Measurements from ENCODE around the gene CCIN. TPM values are rescaled to one million over a fixed set of nuclear protein-coding genes. Genes with fewer than 3 reads are reported as not detected.

The CCIN gene
- total RNA-seq = under 1 TPM in 3 of 4 donors, not detected in 1; 0.34 to 0.49 (median 0.38) TPM

DNA sequence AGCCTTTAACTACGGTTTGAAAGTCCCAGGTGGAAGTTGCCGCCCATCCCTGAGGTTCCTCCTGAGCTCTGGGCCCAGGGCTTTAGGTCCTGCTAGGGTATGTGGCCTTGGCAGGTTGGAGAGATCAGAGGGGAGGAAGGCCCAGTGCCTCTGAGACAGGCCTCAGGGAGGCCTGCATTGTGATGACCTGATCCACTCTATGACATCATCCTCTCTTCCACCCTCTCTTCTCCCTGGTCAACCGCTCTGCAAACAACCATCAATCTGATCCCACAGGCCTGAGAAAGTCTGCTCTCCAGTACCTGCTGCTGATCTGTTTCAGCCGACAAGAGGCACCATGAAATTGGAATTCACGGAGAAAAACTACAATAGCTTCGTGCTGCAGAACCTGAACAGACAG is at the start of gene CCIN:
TSS of gene CCIN (plus strand) at position 223 of the 400 bp plus-strand sequence. CDS start at position 338, 115 bp downstream.
- TF ChIP-seq, protein P1, sequence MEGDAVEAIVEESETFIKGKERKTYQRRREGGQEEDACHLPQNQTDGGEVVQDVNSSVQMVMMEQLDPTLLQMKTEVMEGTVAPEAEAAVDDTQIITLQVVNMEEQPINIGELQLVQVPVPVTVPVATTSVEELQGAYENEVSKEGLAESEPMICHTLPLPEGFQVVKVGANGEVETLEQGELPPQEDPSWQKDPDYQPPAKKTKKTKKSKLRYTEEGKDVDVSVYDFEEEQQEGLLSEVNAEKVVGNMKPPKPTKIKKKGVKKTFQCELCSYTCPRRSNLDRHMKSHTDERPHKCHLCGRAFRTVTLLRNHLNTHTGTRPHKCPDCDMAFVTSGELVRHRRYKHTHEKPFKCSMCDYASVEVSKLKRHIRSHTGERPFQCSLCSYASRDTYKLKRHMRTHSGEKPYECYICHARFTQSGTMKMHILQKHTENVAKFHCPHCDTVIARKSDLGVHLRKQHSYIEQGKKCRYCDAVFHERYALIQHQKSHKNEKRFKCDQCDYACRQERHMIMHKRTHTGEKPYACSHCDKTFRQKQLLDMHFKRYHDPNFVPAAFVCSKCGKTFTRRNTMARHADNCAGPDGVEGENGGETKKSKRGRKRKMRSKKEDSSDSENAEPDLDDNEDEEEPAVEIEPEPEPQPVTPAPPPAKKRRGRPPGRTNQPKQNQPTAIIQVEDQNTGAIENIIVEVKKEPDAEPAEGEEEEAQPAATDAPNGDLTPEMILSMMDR (IDR thresholded peaks at IDR 0.05; ENCODE audit: low read depth) = no peak

DNA sequence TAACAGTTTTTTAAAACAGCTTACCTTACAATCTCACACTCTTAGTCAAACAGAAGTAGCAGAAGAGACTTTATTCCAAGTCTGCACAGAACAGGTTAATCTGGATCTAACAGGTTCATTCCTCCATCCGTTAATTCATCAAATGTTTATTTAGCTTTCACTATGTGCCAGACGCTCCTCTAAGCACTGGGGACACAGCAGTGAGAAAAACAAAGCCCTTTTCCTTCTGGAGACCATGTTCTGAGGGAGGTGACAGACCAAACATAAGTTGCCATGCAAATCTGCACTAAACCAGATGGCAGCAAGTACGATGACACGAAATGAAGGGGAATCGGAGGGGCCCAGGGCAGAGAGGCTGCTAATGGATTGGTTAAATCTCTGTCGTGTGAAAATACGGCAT is 49.7 kb upstream of the CCIN start:
- TF ChIP-seq, protein P1 (IDR thresholded peaks at IDR 0.05; ENCODE audit: low read depth) = no peak

DNA sequence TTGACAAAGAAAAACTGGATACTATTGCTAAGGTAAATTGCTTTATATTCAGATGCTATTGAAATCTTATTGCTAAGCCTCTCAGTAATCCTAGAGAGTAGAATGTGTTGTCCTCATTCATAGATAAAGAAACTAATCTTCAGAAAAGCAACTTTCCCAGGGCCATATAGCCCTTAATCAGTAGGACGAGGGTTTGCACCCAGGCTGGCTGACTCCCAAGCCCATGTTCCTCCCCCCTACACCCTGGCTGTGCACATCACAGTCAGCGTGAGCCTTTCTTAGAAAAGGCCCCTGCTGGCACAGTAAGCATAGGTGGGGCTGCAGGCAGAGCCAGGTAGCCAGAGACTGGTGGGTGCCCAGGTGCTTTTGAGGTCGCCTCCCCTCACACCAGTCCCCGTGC is 48.5 kb upstream of the CCIN start:
- TF ChIP-seq, protein P1 (IDR thresholded peaks at IDR 0.05; ENCODE audit: low read depth) = no peak

DNA sequence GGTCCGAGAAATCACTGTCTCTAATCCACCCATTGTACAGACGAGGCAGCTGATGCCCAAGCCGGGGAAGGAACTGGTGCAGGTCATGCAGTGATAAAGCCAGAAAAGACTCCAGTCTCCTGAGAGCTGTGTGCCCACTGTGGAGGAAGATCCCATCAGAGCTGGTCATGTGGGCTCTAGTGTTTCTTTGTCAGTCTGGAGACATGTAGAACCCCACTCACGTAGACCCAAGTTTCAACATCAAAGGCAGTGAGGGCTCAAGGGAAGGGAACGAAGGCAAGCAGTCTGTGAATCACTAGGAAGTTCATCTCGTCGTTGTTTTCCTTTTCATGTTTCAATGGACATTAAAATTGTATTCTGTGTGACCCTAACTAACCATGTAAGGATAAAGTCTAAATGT is 47.2 kb upstream of the CCIN start:
- TF ChIP-seq, protein P1 (IDR thresholded peaks at IDR 0.05; ENCODE audit: low read depth) = no peak

DNA sequence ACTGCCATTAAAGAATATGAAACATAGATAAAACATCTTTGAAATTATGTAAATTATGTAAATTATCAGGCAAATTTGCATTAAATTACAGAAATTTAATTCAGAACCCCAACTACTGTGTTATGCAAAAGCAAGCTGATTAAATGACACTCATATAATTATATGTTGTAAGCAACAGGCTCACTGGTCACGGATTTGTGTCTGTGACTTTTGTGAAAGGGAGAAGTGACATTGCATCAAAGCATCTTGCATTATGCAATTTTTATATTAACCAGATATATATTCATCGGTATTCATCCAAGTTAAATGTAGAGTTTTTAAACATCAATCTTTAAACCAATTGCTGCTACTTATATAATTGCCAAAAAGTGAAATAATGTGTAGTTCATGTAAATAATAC is 45.7 kb upstream of the CCIN start:
- TF ChIP-seq, protein P1 (IDR thresholded peaks at IDR 0.05; ENCODE audit: low read depth) = no peak

DNA sequence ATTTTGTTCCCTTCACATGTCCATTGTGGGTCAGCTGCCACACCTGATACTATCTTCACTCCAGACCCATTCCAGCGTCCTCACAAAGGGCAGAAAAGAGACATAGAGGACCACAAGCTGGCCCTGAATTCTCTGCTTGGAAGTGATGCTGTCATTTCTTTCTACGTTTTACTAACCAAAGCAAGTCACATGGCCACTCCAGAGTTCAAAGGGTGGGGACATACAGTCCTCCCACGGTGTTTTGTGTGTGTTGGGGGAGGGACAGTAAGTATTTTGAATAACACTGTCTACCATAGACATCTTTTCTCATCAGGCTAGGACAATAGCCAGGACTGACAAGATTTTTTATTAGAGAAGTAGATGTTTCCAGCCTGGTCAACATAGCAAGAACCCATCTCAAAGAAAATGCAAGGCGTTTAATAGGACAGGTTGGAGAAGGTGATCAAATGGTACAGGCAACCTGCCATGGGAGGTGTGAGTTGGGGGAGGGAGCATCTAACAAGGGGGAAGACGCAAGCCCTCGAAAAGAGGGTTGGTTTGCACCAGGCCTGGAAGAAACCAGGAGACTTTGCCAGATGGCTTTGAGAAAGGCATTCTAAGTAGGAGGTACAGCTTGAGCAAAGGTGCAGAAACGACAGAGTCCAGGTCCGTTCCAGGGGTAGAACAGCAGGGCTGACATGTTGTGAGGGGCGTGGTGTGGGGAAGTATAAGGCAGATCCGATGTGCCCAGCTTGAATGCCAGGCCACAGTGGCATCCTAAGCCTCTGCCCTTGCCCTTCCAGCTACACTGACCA is 43.9 kb upstream of the CCIN start:
- TF ChIP-seq, protein P1 (IDR thresholded peaks at IDR 0.05; ENCODE audit: low read depth) = no peak

DNA sequence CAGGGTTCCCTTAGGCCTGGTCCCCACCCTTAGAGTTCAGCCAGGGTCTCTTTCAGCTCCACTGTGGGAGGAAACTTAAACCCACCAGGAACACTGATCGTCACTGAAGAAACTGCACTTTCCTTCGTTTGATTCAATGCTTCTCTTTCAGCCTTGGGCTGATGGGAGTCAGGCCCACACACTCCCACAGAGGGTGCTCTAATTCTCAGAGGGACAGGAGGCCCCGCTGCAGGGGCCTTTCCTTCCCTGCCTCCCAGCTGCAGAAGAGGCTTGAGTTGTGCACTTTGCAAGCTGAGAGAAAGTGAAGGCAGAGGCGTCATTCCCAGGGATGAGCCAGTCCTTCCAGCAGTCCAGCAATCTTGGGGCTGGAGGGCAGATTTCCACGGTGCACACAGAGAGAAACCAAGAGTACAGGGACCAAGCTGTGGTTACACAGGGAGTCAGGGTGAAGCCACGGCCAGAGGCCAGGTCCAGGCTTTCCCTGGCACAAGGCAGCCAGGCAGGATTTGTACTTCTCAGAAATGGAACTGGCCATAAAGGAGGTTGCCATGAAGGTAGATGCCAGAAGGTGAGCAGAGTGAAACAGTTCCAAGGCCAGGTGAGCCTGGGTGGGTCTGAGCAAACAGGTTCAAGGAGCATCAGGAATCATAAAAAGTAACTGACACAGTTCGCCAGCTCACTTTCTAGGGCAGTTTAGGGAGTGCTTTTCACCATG is 43.0 kb upstream of the CCIN start:
- TF ChIP-seq, protein P1 (IDR thresholded peaks at IDR 0.05; ENCODE audit: low read depth) = no peak

Measured in subcutaneous adipose tissue (tissue), 4 donors.